NCI-H2081 treated with DMSO at 0.1 percent for 48 hours (cell line): ENCODE data around the gene FGR.

ENCODE experiments used
- DNase-seq: peaks from one replicate; lab custom pipeline; 2025; lab: John Stamatoyannopoulos, UW

The FGR gene

GRCh38 chr1:27585684-27586083 is 49.3 kb downstream of the FGR start:
- DNase-seq = no peak

GRCh38 chr1:27584453-27584852 is 50.5 kb downstream of the FGR start:
- DNase-seq = no peak

- no peak for DNase-seq
Measured at GRCh38 chr1:27583479-27583878, 51.5 kb downstream of the FGR start.

- no peak for DNase-seq
Measured at GRCh38 chr1:27581823-27582243, 53.2 kb downstream of the FGR start.

GRCh38 chr1:27577504-27578188 is 57.3 kb downstream of the FGR start:
- DNase-seq = no peak

- DNase-seq = no peak
Measured at GRCh38 chr1:27576806-27577227, 58.2 kb downstream of the FGR start.

- no peak for DNase-seq
Measured at GRCh38 chr1:27575840-27576331, 59.1 kb downstream of the FGR start.

- DNase-seq = no peak
Measured at GRCh38 chr1:27574871-27575831, 59.8 kb downstream of the FGR start.

- no peak for DNase-seq
Measured at GRCh38 chr1:27574001-27574781, 60.8 kb downstream of the FGR start.

GRCh38 chr1:27572679-27573426 is 62.1 kb downstream of the FGR start:
- DNase-seq = no peak

- no peak for DNase-seq
Measured at GRCh38 chr1:27572019-27572678, 62.8 kb downstream of the FGR start.

GRCh38 chr1:27571439-27572018 is 63.5 kb downstream of the FGR start:
- no peak for DNase-seq

GRCh38 chr1:27570784-27571183 is 64.2 kb downstream of the FGR start:
- DNase-seq = no peak

- no peak for DNase-seq
Measured at GRCh38 chr1:27570356-27570755, 64.6 kb downstream of the FGR start.

GRCh38 chr1:27569506-27570291 is 65.3 kb downstream of the FGR start:
- no peak for DNase-seq

GRCh38 chr1:27569088-27569460 is 65.9 kb downstream of the FGR start:
- DNase-seq = no peak

- DNase-seq = no peak
Measured at GRCh38 chr1:27568300-27569087, 66.5 kb downstream of the FGR start.

GRCh38 chr1:27567971-27568299 is 67.0 kb downstream of the FGR start:
- no peak for DNase-seq

GRCh38 chr1:27567146-27567526 is 67.8 kb downstream of the FGR start:
- no peak for DNase-seq
